IPS DF 6.9 (cell line): ENCODE measurements around the gene S100A9.

Experiments
- DNase-seq: peaks from one replicate; pipeline ENCODE4 v3.0.0-alpha.2; 2013; ENCODE audit warnings: low read depth, low spot score
- H3K27ac ChIP-seq: one replicate; pipeline ENCODE4 v1.5.1; 2013; ENCODE audit warnings: low read length, control low read depth
- H3K27me3 ChIP-seq: 2 replicates; pipeline ENCODE4 v1.6.1; 2013; ENCODE audit warnings: mild to moderate bottlenecking, low read length; ENCODE audit not compliant: control insufficient read depth, insufficient read depth
- H3K36me3 ChIP-seq: 2 replicates; pipeline ENCODE4 v1.6.1; 2013; ENCODE audit warnings: low read length; ENCODE audit not compliant: control insufficient read depth, insufficient read depth
- H3K4me1 ChIP-seq: 2 replicates; pipeline ENCODE4 v1.6.1; 2013; ENCODE audit warnings: low read length; ENCODE audit not compliant: control insufficient read depth, insufficient read depth
- H3K4me3 ChIP-seq: 2 replicates; pipeline ENCODE4 v1.5.1; 2013; ENCODE audit warnings: mild to moderate bottlenecking, low read length
- H3K9me3 ChIP-seq: 2 replicates; pipeline ENCODE4 v1.6.1; 2013; ENCODE audit warnings: low read length, inconsistent platforms; ENCODE audit not compliant: control insufficient read depth, insufficient read depth
- WGBS: extraction: QIAGEN DNeasy Blood & Tissue Kit; methylation state at CpG from one replicate; pipeline ENCODE4 v1.1.7; 2013; ENCODE audit warnings: mixed read lengths, missing lambda C conversion rate; ENCODE audit not compliant: insufficient read length, insufficient coverage; 5-methylcytosine and 5-hydroxymethylcytosine counted together

Gene S100A9

GRCh38 chr1:153362187-153362775 is 4.6 kb downstream of the S100A9 start:
- DNase-seq, result no peak
- WGBS, result no CpG with 5 or more reads among the region's 3 CpGs
- Histone ChIP-seq H3K4me1 (no peaks in the 10 kb centered on the region), H3K36me3 (no peaks in the 10 kb centered on the region), H3K4me3 (no peak overlapping the region), H3K9me3 (no peaks in the 10 kb centered on the region), H3K27ac (no peak overlapping the region), H3K27me3 (no peaks in the 10 kb centered on the region)

- no peak for DNase-seq
- WGBS, result no CpG with 5 or more reads among the region's 3 CpGs
- Histone ChIP-seq H3K4me3 (no peak overlapping the region), H3K9me3 (no peaks in the 10 kb centered on the region), H3K4me1 (no peaks in the 10 kb centered on the region), H3K27me3 (no peaks in the 10 kb centered on the region), H3K36me3 (no peaks in the 10 kb centered on the region), H3K27ac (no peak overlapping the region)
Observed at GRCh38 chr1:153363641-153364040, 6.0 kb downstream of the S100A9 start.

- Histone ChIP-seq H3K27me3 (no peaks in the 10 kb centered on the region), H3K27ac (no peak overlapping the region), H3K4me1 (no peaks in the 10 kb centered on the region), H3K4me3 (no peak overlapping the region), H3K36me3 (no peaks in the 10 kb centered on the region), H3K9me3 (no peaks in the 10 kb centered on the region)
- DNase-seq, result no peak
Observed at GRCh38 chr1:153364156-153364555, 6.5 kb downstream of the S100A9 start.

- Histone ChIP-seq H3K36me3 (no peaks in the 10 kb centered on the region), H3K27me3 (no peaks in the 10 kb centered on the region), H3K9me3 (no peaks in the 10 kb centered on the region), H3K4me3 (no peak overlapping the region), H3K4me1 (no peaks in the 10 kb centered on the region), H3K27ac (no peak overlapping the region)
- DNase-seq, result no peak
- no CpG with 5 or more reads among the region's 12 CpGs for WGBS
Observed at GRCh38 chr1:153364766-153365666, 7.4 kb downstream of the S100A9 start.

GRCh38 chr1:153365696-153366095 is 8.0 kb downstream of the S100A9 start:
- H3K4me3 ChIP-seq, result no peak overlapping the region
- no peaks in the 10 kb centered on the region for H3K36me3 ChIP-seq
- no peak overlapping the region for H3K27ac ChIP-seq
- H3K4me1 ChIP-seq, result no peaks in the 10 kb centered on the region
- no peaks in the 10 kb centered on the region for H3K27me3 ChIP-seq
- H3K9me3 ChIP-seq, result no peaks in the 10 kb centered on the region
- no CpG with 5 or more reads among the region's 8 CpGs for WGBS
- DNase-seq, result no peak

- WGBS, result no CpG with 5 or more reads among the region's 6 CpGs
- no peaks in the 10 kb centered on the region for H3K4me1 ChIP-seq
- no peaks in the 10 kb centered on the region for H3K9me3 ChIP-seq
- H3K27ac ChIP-seq, result no peak overlapping the region
- H3K4me3 ChIP-seq, result no peak overlapping the region
- H3K27me3 ChIP-seq, result no peaks in the 10 kb centered on the region
- no peaks in the 10 kb centered on the region for H3K36me3 ChIP-seq
- no peak for DNase-seq
Observed at GRCh38 chr1:153366261-153366660, 8.6 kb downstream of the S100A9 start.

GRCh38 chr1:153367090-153367489 is 9.4 kb downstream of the S100A9 start:
- no CpG with 5 or more reads among the region's 2 CpGs for WGBS
- H3K36me3 ChIP-seq, result no peaks in the 10 kb centered on the region
- H3K9me3 ChIP-seq, result no peaks in the 10 kb centered on the region
- H3K27me3 ChIP-seq, result no peaks in the 10 kb centered on the region
- H3K27ac ChIP-seq, result no peak overlapping the region
- DNase-seq, result no peak
- H3K4me1 ChIP-seq, result no peaks in the 10 kb centered on the region
- H3K4me3 ChIP-seq, result no peak overlapping the region

GRCh38 chr1:153368495-153368894 is 10.8 kb downstream of the S100A9 start:
- Histone ChIP-seq H3K36me3 (no peaks in the 10 kb centered on the region), H3K27ac (no peak overlapping the region), H3K4me1 (no peaks in the 10 kb centered on the region), H3K27me3 (no peaks in the 10 kb centered on the region), H3K4me3 (no peak overlapping the region), H3K9me3 (no peaks in the 10 kb centered on the region)
- DNase-seq, result no peak
- WGBS, result no CpG with 5 or more reads among the region's 2 CpGs

- whole genome bisulfite sequencing, result no CpG with 5 or more reads among the region's 3 CpGs
- no peaks in the 10 kb centered on the region for H3K36me3 ChIP-seq
- no peak overlapping the region for H3K27ac ChIP-seq
- no peak overlapping the region for H3K4me3 ChIP-seq
- no peaks in the 10 kb centered on the region for H3K27me3 ChIP-seq
- H3K4me1 ChIP-seq, result no peaks in the 10 kb centered on the region
- DNase-seq, result no peak
- no peaks in the 10 kb centered on the region for H3K9me3 ChIP-seq
Observed at GRCh38 chr1:153370146-153370545, 12.5 kb downstream of the S100A9 start.

GRCh38 chr1:153371231-153371630 is 13.6 kb downstream of the S100A9 start:
- Histone ChIP-seq H3K9me3 (no peaks in the 10 kb centered on the region), H3K27me3 (no peaks in the 10 kb centered on the region), H3K4me3 (no peak overlapping the region), H3K27ac (no peak overlapping the region), H3K4me1 (no peaks in the 10 kb centered on the region), H3K36me3 (no peaks in the 10 kb centered on the region)
- DNase-seq, result no peak
- WGBS, result no CpG with 5 or more reads among the region's 1 CpG

- no peaks in the 10 kb centered on the region for H3K4me1 ChIP-seq
- no peaks in the 10 kb centered on the region for H3K9me3 ChIP-seq
- H3K4me3 ChIP-seq, result no peak overlapping the region
- DNase-seq, result no peak
- H3K27me3 ChIP-seq, result no peaks in the 10 kb centered on the region
- WGBS, result no CpG with 5 or more reads among the region's 2 CpGs
- H3K27ac ChIP-seq, result no peak overlapping the region
- no peaks in the 10 kb centered on the region for H3K36me3 ChIP-seq
Observed at GRCh38 chr1:153372571-153372970, 14.9 kb downstream of the S100A9 start.
